Stimulated activated effector memory CD8-positive, alpha-beta T cell treated with anti-CD3 and anti-CD28 coated beads, Interleukin-12 subunit alpha, Interleukin-12 subunit beta, amount 100 ng/mL, for 72 hours (primary cell): ENCODE measurements around the gene DHX16.

ENCODE experiments used
- ATAC-seq: fragments of 150-1000 bp; cut with Tn5 transposase; 2 replicates; pipeline ENCODE4 v1.10.0; 2021
- DNase-seq, 2 donors: peaks; one replicate each; pipeline ENCODE4 v3.0.0; 2021 to 2022; ENCODE audit warnings: low spot score in 2 of 2
- H3K27ac Mint-ChIP-seq: one replicate; pipeline ENCODE4 v1.8.0; 2022; ENCODE audit warnings: mild to moderate bottlenecking, mixed read lengths
- H3K36me3 Mint-ChIP-seq: one replicate; pipeline ENCODE4 v1.8.0; 2022; ENCODE audit warnings: mild to moderate bottlenecking, mixed read lengths
- H3K4me1 Mint-ChIP-seq: one replicate; pipeline ENCODE4 v1.8.0; 2022; ENCODE audit warnings: mixed read lengths
- H3K4me3 Mint-ChIP-seq: one replicate; pipeline ENCODE4 v1.8.0; 2022; ENCODE audit warnings: mild to moderate bottlenecking, mixed read lengths
- H3K9me3 Mint-ChIP-seq: one replicate; pipeline ENCODE4 v1.8.0; 2022; ENCODE audit warnings: mixed read lengths

DHX16 gene

GRCh38 chr6:30643656-30644055 lies 29.1 kb downstream of the DHX16 start:
- H3K4me3 Mint-ChIP-seq, result no peak overlapping the region
- peaks cover 23% of the 10 kb centered on the region for H3K4me1 Mint-ChIP-seq
- DNase-seq (no peak), ATAC-seq (no peak)
- H3K27ac Mint-ChIP-seq, result peak overlapping the region; percentile 81
- H3K9me3 Mint-ChIP-seq, result no peaks in the 10 kb centered on the region
- H3K36me3 Mint-ChIP-seq, result peaks cover 38% of the 10 kb centered on the region

- Mint-ChIP-seq H3K36me3 (peaks cover 35% of the 10 kb centered on the region), H3K9me3 (no peaks in the 10 kb centered on the region), H3K4me3 (no peak overlapping the region), H3K4me1 (peaks cover 12% of the 10 kb centered on the region), H3K27ac (peak overlapping the region; percentile 56)
- no peak for DNase-seq
- ATAC-seq, result no peak
Observed at GRCh38 chr6:30641048-30641447, 31.8 kb downstream of the DHX16 start.

GRCh38 chr6:30640481-30640880 lies 32.3 kb downstream of the DHX16 start:
- peaks cover 6% of the 10 kb centered on the region for H3K4me1 Mint-ChIP-seq
- H3K4me3 Mint-ChIP-seq, result no peak overlapping the region
- no peak for ATAC-seq
- peaks cover 30% of the 10 kb centered on the region for H3K36me3 Mint-ChIP-seq
- no peak for DNase-seq
- no peak overlapping the region for H3K27ac Mint-ChIP-seq
- H3K9me3 Mint-ChIP-seq, result no peaks in the 10 kb centered on the region

GRCh38 chr6:30635834-30636233 lies 37.0 kb downstream of the DHX16 start:
- peaks cover 51% of the 10 kb centered on the region for H3K36me3 Mint-ChIP-seq
- no peak for ATAC-seq
- H3K4me1 Mint-ChIP-seq, result peaks cover 1% of the 10 kb centered on the region
- H3K27ac Mint-ChIP-seq, result no peak overlapping the region
- no peak for DNase-seq
- H3K4me3 Mint-ChIP-seq, result no peak overlapping the region
- H3K9me3 Mint-ChIP-seq, result no peaks in the 10 kb centered on the region

GRCh38 chr6:30626484-30627366 lies 46.1 kb downstream of the DHX16 start, which contains the start of gene ATAT1:
ATAT1 (plus strand) TSS chr6:30626874.
- peak; percentile 68 to 91 for DNase-seq
- Mint-ChIP-seq H3K9me3 (no peaks in the 10 kb centered on the region), H3K4me3 (peak within 1 kb of the TSS; percentile 88), H3K36me3 (peaks cover 94% of the 10 kb centered on the region), H3K4me1 (peaks cover 32% of the 10 kb centered on the region), H3K27ac (peak within 1 kb of the TSS; percentile 89)
- ATAC-seq, result peak; percentile 98

- no peak for ATAC-seq
- peak overlapping the region; percentile 88 for H3K4me3 Mint-ChIP-seq
- no peaks in the 10 kb centered on the region for H3K9me3 Mint-ChIP-seq
- peaks cover 32% of the 10 kb centered on the region for H3K4me1 Mint-ChIP-seq
- peaks cover 94% of the 10 kb centered on the region for H3K36me3 Mint-ChIP-seq
- H3K27ac Mint-ChIP-seq, result peak overlapping the region; percentile 89
- DNase-seq, result no peak
Observed at GRCh38 chr6:30625511-30625910, 47.3 kb downstream of the DHX16 start.

GRCh38 chr6:30619561-30619960 lies 53.2 kb downstream of the DHX16 start:
- Mint-ChIP-seq H3K4me1 (peaks cover 40% of the 10 kb centered on the region), H3K36me3 (peaks cover 100% of the 10 kb centered on the region), H3K27ac (peak overlapping the region; percentile 100), H3K4me3 (peak overlapping the region; percentile 87), H3K9me3 (no peaks in the 10 kb centered on the region)
- DNase-seq (no peak), ATAC-seq (no peak)

- peaks cover 100% of the 10 kb centered on the region for H3K36me3 Mint-ChIP-seq
- no peak for ATAC-seq
- H3K4me1 Mint-ChIP-seq, result peaks cover 52% of the 10 kb centered on the region
- peak overlapping the region; percentile 100 for H3K27ac Mint-ChIP-seq
- DNase-seq, result no peak
- peak overlapping the region; percentile 87 for H3K4me3 Mint-ChIP-seq
- no peaks in the 10 kb centered on the region for H3K9me3 Mint-ChIP-seq
Observed at GRCh38 chr6:30618270-30618797, 54.5 kb downstream of the DHX16 start.

GRCh38 chr6:30617565-30618269 lies 55.1 kb downstream of the DHX16 start, which contains the start of gene MRPS18B:
MRPS18B (plus strand) TSS chr6:30617840; CDS start chr6:30617866, 26 bp downstream.
- peak within 1 kb of the TSS; percentile 87 for H3K4me3 Mint-ChIP-seq
- peak; percentile 87 for ATAC-seq
- H3K27ac Mint-ChIP-seq, result peak within 1 kb of the TSS; percentile 100
- peak; percentile 86 to 98 for DNase-seq
- no peaks in the 10 kb centered on the region for H3K9me3 Mint-ChIP-seq
- H3K4me1 Mint-ChIP-seq, result peaks cover 59% of the 10 kb centered on the region
- peaks cover 100% of the 10 kb centered on the region for H3K36me3 Mint-ChIP-seq

GRCh38 chr6:30616811-30617564 lies 55.8 kb downstream of the DHX16 start, which contains the start of gene PPP1R10:
PPP1R10 (minus strand) TSS chr6:30617243; CDS start chr6:30609944, 7,299 bp downstream.
- Mint-ChIP-seq H3K27ac (peak within 1 kb of the TSS; percentile 100), H3K4me1 (peaks cover 63% of the 10 kb centered on the region), H3K9me3 (no peaks in the 10 kb centered on the region), H3K4me3 (peak within 1 kb of the TSS; percentile 87), H3K36me3 (peaks cover 97% of the 10 kb centered on the region)
- DNase-seq (peak; percentile 92 to 98), ATAC-seq (peak; percentile 85)

- Mint-ChIP-seq H3K27ac (peak overlapping the region; percentile 100), H3K9me3 (no peaks in the 10 kb centered on the region), H3K36me3 (peaks cover 97% of the 10 kb centered on the region), H3K4me3 (peak overlapping the region; percentile 87), H3K4me1 (peaks cover 71% of the 10 kb centered on the region)
- ATAC-seq (no peak), DNase-seq (peak; percentile 18 to 71)
Observed at GRCh38 chr6:30615958-30616810, 56.6 kb downstream of the DHX16 start.

- Mint-ChIP-seq H3K4me3 (peak overlapping the region; percentile 87), H3K36me3 (peaks cover 97% of the 10 kb centered on the region), H3K4me1 (peaks cover 77% of the 10 kb centered on the region), H3K27ac (peak overlapping the region; percentile 100), H3K9me3 (no peaks in the 10 kb centered on the region)
- no peak for ATAC-seq
- peak; percentile 13 to 74 for DNase-seq
Observed at GRCh38 chr6:30615219-30615957, 57.4 kb downstream of the DHX16 start.

- ATAC-seq (peak; percentile 72), DNase-seq (peak; percentile 53 to 85)
- Mint-ChIP-seq H3K36me3 (peaks cover 97% of the 10 kb centered on the region), H3K27ac (peak overlapping the region; percentile 100), H3K4me3 (peak overlapping the region; percentile 87), H3K9me3 (no peaks in the 10 kb centered on the region), H3K4me1 (peaks cover 80% of the 10 kb centered on the region)
Observed at GRCh38 chr6:30614843-30615218, 58.0 kb downstream of the DHX16 start.
